NCI-H82 treated with DMSO at 0.1 percent for 48 hours (cell line): ENCODE measurements around the gene LRCH4.

Experiments
- DNase-seq: peaks from one replicate; lab custom pipeline; 2025; ENCODE audit not compliant: unreplicated experiment; lab: John Stamatoyannopoulos, UW

LRCH4 gene

DNA sequence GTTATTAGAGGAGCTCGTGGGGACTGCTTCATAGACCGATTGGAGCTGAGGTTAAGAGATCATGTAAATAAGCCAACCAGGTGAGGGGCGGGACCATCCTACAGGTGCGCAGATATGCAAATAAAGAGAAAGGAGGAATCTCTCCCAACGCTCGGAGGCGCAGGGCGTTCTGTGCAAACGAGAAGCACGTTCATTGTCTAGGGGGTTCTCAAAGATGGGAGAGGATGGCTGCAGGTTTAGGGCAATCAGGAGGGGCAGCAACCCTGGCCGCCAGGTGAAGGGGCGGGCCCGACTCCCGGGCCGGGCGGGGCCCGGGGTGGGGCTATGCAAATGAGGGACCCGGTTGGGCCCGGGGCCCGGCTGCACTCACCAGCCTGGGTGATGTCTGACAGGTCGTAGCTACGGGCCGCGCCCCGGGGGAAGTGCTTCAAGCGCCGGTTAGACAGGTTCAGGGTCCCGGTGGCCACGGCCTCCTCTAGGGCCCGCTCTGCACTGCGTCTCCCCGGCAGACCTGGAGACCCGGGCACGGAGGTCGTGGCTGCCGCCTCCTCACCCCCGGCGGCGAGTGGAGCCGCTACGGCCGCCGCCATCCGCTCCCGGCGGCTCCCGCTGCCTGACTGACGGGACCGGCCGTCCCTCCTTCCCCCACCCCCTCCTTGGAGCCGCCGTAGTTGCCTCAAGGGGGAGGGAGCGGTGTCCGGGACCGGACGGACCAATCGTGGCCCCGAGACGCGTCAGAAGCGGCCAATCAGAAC, at the start of gene LRCH4:
TSS of gene LRCH4 (minus strand) at position 619 of the 755 bp plus-strand sequence. CDS start at position 590, 29 bp downstream.
- DNase-seq = no peak

DNA sequence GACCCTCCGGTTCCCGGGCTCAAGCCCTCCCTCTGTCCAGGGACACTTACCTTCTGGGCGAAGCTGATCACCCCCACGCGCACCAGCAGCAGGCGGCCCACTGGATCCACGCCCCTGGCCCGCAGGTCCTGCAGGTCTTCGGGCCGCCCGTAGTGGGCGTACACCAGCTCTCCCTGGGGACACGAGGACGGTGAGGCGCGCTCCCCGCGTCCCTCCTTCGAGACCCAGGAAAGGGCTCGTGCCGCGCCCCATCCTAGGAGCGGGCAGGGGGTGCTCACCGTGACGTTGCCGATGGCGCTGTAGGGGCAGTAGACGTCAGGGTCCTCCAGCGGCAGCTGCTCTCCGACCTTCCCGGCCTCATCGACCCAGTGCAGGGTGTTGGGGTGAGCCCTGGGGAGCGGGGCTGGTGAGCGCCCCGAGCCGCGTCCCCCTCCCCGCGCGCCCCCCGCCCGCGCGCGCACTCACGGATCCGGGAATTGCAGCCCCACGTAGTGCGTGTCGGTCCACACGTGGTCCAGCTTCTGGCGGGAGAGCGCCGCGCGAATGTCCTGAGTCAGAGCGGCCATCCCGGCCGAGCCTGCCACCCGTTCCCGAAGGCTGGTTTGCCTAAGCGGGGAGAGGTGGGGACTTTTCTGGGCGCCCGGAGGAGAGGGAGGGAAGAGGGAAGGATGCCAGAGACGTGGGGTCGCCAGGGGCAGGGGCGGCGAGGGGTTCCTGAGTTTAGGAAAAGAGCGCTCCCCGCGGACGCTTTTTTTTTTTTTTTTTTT, 47.2 kb upstream of the LRCH4 start:
- DNase-seq = no peak

GRCh38 chr7:100630066-100630465, 44.1 kb upstream of the LRCH4 start:
- DNase-seq = no peak

GRCh38 chr7:100629117-100629716, 43.3 kb upstream of the LRCH4 start:
- peak; percentile 27 for DNase-seq

DNA sequence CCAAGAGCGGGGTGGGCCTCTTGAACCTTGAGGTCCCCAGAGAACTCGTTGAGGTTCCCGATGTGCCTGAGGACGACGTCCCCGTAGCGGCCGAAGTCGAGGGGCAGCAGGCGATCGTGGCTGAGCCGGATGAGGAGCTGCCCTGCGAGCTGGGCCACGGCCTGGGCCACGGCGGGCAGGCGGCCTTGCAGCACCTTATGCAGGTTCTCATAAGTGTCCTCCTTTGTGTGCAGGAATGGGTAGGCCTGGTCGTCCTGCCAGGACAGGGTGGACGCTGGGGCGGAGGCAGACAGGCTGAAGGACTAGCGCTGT, 41.3 kb upstream of the LRCH4 start:
- DNase-seq = no peak

GRCh38 chr7:100626530-100627237, 40.8 kb upstream of the LRCH4 start:
- peak; percentile 67 for DNase-seq

DNA sequence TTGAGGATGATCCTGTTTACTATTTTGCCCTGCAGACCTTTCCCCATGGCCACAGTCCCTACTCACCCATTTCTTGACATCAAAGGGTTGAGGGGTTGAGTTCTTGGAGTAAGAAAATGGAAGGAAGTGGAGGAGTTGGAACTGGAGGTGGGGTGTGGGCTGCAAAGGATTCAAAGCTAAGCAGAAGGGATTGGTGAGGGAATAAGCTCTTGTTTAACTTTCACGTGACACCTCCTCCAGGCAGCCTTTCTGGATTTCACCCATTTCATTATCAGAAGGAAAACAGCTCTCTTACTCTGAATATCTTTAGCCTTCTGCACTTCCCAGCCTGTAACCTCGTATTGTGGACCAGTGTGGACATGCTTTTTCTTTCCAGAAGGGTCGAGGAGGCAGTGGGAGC, 40.1 kb upstream of the LRCH4 start:
- DNase-seq = no peak

DNA sequence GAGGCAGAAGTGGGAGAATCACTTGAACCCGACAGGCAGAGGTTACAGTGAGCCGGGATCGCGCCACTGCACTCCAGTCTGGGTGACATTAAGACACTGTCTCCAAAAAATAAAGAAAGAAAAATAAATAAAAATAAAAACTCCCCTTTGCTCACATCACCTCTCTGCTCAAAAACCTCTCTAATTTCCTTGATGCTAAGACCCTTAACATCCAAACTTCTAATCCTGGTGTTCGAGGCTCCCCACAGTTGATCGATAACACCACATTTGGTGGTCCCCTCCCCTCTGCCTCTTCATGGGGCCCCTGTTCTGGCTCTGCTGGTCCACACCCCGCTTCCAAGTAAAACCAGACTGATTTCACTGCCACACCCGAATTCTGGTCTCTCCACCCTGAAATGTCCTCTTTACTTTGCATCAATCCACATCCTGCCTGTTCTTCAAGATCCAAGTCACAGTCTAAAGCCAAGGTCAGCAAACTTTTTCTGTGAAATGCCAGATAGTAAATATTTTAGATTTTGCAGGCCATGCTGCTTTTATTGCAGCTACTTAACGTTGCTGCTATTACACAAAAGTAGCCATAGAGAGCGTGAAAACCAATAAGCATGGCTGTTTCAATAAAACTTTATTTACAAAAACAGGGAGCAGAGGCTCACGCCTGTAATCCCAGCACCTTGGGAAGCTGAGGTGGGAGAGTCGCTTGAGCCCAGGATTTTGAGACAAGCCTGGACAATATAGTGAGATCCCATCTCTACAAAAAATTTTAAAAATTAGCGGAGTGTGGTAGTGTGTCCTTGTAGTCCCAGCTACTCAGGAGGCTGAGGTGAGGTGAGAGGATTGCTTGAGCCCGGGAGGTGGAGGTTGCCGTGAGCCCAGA, 38.3 kb upstream of the LRCH4 start:
- DNase-seq = no peak

DNA sequence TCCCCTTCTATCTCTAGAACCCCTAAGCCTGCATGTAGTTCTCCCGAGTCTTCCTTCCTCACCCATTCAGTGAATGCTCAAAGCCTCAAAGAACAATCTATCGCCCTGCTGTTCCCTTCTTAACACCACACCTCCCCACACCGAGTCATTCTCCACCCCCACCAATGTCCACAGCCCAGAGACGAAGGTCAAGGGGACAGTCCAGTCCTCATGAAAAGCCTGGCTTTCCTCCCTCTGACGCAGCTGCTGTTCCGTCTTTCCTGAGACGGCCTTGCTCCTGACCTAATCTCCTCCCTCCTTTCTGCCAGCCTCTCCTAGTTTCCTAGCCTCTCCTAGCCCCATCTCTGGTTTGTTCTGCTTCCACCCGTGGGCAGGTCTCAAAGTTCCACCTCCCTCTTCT, 35.6 kb upstream of the LRCH4 start:
- no peak for DNase-seq

DNA sequence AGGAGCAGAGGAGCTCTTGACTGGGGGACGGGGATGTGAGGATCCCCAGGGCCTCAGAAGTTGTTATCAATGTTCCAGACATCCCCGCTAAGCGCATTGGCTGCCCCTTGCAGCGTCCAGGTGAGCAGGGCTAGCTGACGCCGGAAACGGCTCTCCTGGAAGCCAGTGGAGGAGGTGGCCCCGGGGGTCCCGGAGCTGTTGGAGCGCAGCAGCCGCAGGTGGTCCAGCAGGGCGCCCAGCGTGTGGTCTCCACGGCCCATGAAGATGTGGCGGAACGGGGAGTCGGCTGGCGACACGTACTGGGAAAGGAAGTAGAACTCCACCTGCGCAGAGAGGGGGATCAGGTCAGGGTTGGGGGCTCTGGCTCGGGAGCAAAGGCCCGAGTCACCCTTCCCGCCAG, 34.9 kb upstream of the LRCH4 start:
- DNase-seq = no peak

GRCh38 chr7:100620239-100620638, 34.3 kb upstream of the LRCH4 start:
- no peak for DNase-seq

DNA sequence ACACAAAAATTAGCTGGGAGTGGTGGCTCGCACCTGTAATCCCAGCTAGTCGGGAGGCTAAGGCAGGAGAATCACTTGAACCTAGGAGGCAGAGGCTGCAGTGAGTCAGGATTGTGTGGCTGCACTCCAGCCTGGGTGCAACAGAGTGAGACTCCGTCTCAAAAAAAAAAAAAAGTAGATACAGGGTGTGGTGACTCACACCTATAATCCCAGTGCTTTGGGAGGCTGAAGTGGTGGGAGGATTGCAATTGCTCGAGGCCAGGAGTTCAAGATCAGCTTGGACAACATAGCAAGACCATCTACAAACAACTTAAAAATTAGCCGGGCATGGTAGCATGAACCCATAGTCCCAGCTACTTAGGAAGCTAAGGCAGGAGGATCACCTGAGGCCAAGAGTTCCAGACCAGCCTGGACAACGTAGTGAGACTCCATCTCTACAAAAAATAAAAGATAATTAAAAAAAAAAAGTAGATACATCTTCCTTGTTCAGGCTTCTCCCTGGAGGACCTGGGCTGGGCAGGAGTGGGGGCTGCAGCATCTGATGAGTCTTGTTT, 28.5 kb upstream of the LRCH4 start:
- no peak for DNase-seq

- DNase-seq = no peak
Observed at GRCh38 chr7:100613412-100614175, 27.7 kb upstream of the LRCH4 start.

GRCh38 chr7:100612730-100613390, 26.9 kb upstream of the LRCH4 start:
- no peak for DNase-seq

DNA sequence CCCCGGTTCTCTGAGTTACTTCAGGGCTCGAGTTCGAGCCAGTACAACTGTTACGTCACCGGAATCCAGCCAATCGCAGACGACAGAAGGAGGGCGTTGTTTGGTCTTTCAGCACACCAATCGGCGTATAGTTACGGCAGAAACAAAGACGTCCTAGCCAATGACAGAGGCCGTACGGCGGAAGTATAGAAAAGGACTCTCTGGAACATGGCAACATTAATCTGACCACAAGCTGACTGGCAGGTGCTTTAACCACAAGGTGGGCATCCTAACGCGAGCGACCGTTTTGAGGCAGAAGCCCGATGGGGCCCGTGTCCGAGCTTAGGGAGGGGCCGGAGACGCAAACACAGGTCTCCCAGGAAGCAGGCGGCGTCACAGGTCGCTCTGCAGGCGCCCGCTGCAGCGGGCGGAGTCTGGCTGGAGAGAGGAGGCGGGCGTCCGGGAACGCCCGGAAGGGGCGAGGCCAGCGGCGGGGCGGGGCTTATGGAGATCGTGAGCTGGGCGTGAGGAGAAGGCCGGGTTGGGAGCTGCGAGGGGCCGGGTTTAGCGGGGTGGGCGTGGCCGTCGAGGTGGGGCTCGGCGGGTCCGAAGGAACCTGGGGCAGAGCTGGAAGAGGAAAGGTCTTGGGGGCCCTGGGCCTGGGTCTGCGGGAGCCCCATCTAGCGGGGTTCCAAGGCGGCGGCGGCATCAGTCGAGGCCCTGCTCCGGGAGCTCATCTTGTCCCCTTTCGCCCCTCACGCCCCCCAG, 26.2 kb upstream of the LRCH4 start, which contains the start of gene MOSPD3:
TSS of gene MOSPD3 (plus strand) at position 558 of the 747 bp plus-strand sequence. CDS start 252 bp downstream, outside the sequence.
- peak; percentile 96 for DNase-seq

GRCh38 chr7:100609958-100610357, 24.0 kb upstream of the LRCH4 start:
- no peak for DNase-seq

GRCh38 chr7:100607111-100607510, 21.2 kb upstream of the LRCH4 start:
- no peak for DNase-seq

DNA sequence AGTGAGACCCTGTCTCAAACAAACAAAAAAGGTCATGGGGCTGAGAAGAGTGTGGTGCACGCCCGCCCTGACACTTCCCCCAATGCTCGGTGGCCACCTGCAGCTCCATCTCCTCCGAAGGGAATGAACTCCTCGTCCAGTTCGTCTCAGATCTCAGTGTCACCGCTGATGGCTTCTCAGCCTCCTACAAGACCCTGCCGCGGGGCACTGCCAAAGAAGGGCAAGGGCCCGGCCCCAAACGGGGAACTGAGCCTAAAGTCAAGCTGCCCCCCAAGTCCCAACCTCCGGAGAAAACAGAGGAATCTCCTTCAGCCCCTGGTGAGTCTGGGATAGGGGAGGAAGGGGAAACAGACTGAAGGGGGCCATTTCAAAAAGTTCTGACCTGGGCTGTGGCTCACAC, 20.4 kb upstream of the LRCH4 start:
- DNase-seq = no peak
